GM23248 (cell line): Measurements from ENCODE around the gene SERPINI2.

Experiments
- EZH2 ChIP-seq: fragments of 200-600 bp; sonication (generic); IDR thresholded peaks from 2 replicates; pipeline ENCODE4 v1.6.1; 2018; ENCODE audit warnings: antibody characterized with exemption, mild to moderate bottlenecking; ENCODE audit not compliant: insufficient read depth, poor library complexity, severe bottlenecking
- EZH2phosphoT487 ChIP-seq: fragments of 200-600 bp; sonication (generic); IDR thresholded peaks from 2 replicates; pipeline ENCODE4 v1.6.1; 2018; ENCODE audit warnings: antibody characterized with exemption, moderate library complexity, mild to moderate bottlenecking, low read depth; ENCODE audit not compliant: insufficient read depth

DNA sequence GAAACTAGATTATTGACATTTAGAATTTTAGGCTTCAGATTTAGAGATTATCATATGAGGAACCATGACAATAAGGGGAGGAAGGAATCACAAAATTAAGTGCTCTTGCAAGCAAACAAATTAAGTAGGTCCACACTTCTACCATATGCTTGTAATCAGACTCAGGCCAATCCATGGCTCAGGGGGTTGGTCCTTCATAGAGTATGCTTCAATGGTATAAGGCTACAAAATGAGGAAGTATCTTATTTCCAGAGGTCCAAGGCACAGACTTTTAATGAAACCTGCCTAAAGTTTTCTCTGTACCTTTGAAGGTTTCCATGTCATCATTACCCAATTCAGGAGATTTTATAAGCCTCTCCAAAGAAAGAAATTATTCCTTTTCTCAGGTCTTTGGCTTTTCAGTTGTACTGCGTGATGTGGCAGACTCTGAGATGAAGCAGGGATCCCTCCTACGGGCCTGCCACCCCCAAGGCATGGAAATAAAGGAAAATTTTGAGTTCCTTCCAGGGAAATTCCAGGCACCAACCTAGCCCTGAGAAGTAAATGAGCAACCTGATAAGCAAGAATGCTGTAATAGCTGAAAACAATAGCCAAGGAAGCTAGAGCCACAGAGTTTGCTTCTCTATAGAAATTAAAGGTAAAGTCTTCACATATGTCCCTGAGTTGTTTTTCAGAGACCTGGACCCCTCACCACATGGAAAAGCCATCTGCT, 36.3 kb downstream of the SERPINI2 start:
- TF ChIP-seq EZH2 (no peak), EZH2phosphoT487 (no peak)
